ENCODE measurements around the gene RING1. TPM values are rescaled to one million over a fixed set of nuclear protein-coding genes. Genes with fewer than 3 reads are reported as not detected.
A peak's percentile ranks its signal among the peaks of the same experiment; 100 is the strongest.

RING1 gene
- total RNA-seq, 1 experiment from 2014 or later, result 31.0 TPM

DNA sequence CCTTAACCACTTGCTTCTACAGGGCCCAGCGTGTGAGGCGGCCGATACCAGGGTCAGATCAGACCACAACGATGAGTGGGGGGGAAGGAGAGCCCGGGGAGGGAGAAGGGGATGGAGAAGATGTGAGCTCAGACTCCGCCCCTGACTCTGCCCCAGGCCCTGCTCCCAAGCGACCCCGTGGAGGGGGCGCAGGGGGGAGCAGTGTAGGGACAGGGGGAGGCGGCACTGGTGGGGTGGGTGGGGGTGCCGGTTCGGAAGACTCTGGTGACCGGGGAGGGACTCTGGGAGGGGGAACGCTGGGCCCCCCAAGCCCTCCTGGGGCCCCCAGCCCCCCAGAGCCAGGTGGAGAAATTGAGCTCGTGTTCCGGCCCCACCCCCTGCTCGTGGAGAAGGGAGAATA, 2.8 kb downstream of the RING1 start:
- H3K27me3 Mint-ChIP-seq (ENCODE audit: low read depth), result peaks cover 82% of the 10 kb centered on the region
- no peak overlapping the region for H3T11ph ChIP-seq (ENCODE audit: low read length)
- DNase-seq, result no peak
- no peak overlapping the region for H3K18ac ChIP-seq (ENCODE audit: insufficient read length, low read depth, low read length)
- TF ChIP-seq, protein P1, sequence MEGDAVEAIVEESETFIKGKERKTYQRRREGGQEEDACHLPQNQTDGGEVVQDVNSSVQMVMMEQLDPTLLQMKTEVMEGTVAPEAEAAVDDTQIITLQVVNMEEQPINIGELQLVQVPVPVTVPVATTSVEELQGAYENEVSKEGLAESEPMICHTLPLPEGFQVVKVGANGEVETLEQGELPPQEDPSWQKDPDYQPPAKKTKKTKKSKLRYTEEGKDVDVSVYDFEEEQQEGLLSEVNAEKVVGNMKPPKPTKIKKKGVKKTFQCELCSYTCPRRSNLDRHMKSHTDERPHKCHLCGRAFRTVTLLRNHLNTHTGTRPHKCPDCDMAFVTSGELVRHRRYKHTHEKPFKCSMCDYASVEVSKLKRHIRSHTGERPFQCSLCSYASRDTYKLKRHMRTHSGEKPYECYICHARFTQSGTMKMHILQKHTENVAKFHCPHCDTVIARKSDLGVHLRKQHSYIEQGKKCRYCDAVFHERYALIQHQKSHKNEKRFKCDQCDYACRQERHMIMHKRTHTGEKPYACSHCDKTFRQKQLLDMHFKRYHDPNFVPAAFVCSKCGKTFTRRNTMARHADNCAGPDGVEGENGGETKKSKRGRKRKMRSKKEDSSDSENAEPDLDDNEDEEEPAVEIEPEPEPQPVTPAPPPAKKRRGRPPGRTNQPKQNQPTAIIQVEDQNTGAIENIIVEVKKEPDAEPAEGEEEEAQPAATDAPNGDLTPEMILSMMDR (conservative IDR thresholded peaks at IDR 0.05), result no peak
- no peak overlapping the region for H3K4ac ChIP-seq (ENCODE audit: low read depth, low read length)
- no peak overlapping the region for H3K56ac ChIP-seq (ENCODE audit: insufficient read length, low read depth, low read length)
- no peaks in the 10 kb centered on the region for H3K79me1 ChIP-seq (ENCODE audit: insufficient read depth, low read depth, low read length, poor library complexity, severe bottlenecking)
- no peak overlapping the region for H2BK120ac ChIP-seq (ENCODE audit: low read depth, low read length, poor library complexity, severe bottlenecking)
- no peaks in the 10 kb centered on the region for H3K79me2 ChIP-seq (ENCODE audit: insufficient read depth, low read length)
- peaks cover 3% of the 10 kb centered on the region for H4K20me1 ChIP-seq (ENCODE audit: control insufficient read depth, insufficient read depth, insufficient read length)
- no peaks in the 10 kb centered on the region for H3K4me1 ChIP-seq (ENCODE audit: insufficient read depth, low read length)
- no peak overlapping the region for H2AFZ ChIP-seq (ENCODE audit: low read length)
- no peak overlapping the region for H3K27ac ChIP-seq (ENCODE audit: insufficient read length, low read depth, low read length)
- no peak overlapping the region for H4K91ac ChIP-seq (ENCODE audit: insufficient read length, low read depth, low read length)
- H3K27ac Mint-ChIP-seq, result no peak overlapping the region
- H3K4me2 ChIP-seq (ENCODE audit: insufficient read depth, insufficient read length, low read length), result no peak overlapping the region
- WGBS (ENCODE audit: extremely low coverage, insufficient read length, low lambda C conversion rate), result no CpG with 5 or more reads among the region's 17 CpGs
- H3K23me2 ChIP-seq (ENCODE audit: insufficient read length, low read depth, low read length, poor library complexity, severe bottlenecking), result peaks cover 20% of the 10 kb centered on the region
- no peak overlapping the region for H3K9ac ChIP-seq (ENCODE audit: extremely low read depth, insufficient read length, low read length)
- H2BK20ac ChIP-seq (ENCODE audit: low read depth, low read length, poor library complexity, severe bottlenecking), result no peak overlapping the region
- H2BK12ac ChIP-seq (ENCODE audit: insufficient read length, low read depth, low read length), result no peak overlapping the region
- no peak overlapping the region for H2BK5ac ChIP-seq (ENCODE audit: insufficient read length, low read length)
- peaks cover 7 to 24% (median 16%) of the 10 kb centered on the region in 3 experiments; a peak in 6 of 7 replicates for H3K36me3 Mint-ChIP-seq (ENCODE audit: insufficient read depth in 1 of 3, low read depth in 3 of 3)
- H3K14ac ChIP-seq (ENCODE audit: insufficient read depth, low read length), result no peak overlapping the region
- no peaks in the 10 kb centered on the region for H3K9me3 ChIP-seq (ENCODE audit: control insufficient read depth, low read depth, low read length)
- no peak overlapping the region for H2AK5ac ChIP-seq (ENCODE audit: insufficient read length, low read length)
- H4K8ac ChIP-seq (replicated peaks; ENCODE audit: insufficient read length, low read depth, low read length), result no peak overlapping the region
- H3K4me1 Mint-ChIP-seq, result peaks cover 39 to 55% of the 10 kb centered on the region in 2 experiments
- no peak overlapping the region for H4K5ac ChIP-seq (ENCODE audit: insufficient read length, low read depth, low read length)
- H2BK15ac ChIP-seq (ENCODE audit: low read depth, low read length), result no peak overlapping the region
- H3K23ac ChIP-seq (ENCODE audit: insufficient read length, low read depth, low read length), result no peak overlapping the region
- H3K9me3 Mint-ChIP-seq, result no peaks in the 10 kb centered on the region
- peaks cover 46% of the 10 kb centered on the region for H3K27me3 ChIP-seq (ENCODE audit: insufficient read depth, low read length)
- peak overlapping the region in 1 of 2 experiments; percentile 53; a peak in 1 of 5 replicates for H3K4me3 Mint-ChIP-seq
